Fibroblast of lung (primary cell): ENCODE results near the gene AOAH.

ENCODE experiments used
- EZH2 ChIP-seq: IDR thresholded peaks from 2 replicates; pipeline ENCODE4 v1.5.1; 2012; ENCODE audit warnings: low read length, control low read depth, mild to moderate bottlenecking; ENCODE audit errors: missing control alignments
- TF ChIP-seq, protein P1 (sequence below), 2 donors: IDR thresholded peaks in 1 of 2; conservative IDR thresholded peaks in 1 of 2; 1 replicate in 1 of 2; 2 replicates in 1 of 2; pipeline ENCODE4 v1.5.1; 2011 to 2012; ENCODE audit warnings: low read length in 2 of 2, control low read depth in 1 of 2, inconsistent platforms in 1 of 2, low read depth in 1 of 2, mild to moderate bottlenecking in 1 of 2

GRCh38 chr7:36605261-36606051 lies 118.8 kb downstream of the AOAH start:
- no peak for TF ChIP-seq EZH2
- TF ChIP-seq, protein P1, sequence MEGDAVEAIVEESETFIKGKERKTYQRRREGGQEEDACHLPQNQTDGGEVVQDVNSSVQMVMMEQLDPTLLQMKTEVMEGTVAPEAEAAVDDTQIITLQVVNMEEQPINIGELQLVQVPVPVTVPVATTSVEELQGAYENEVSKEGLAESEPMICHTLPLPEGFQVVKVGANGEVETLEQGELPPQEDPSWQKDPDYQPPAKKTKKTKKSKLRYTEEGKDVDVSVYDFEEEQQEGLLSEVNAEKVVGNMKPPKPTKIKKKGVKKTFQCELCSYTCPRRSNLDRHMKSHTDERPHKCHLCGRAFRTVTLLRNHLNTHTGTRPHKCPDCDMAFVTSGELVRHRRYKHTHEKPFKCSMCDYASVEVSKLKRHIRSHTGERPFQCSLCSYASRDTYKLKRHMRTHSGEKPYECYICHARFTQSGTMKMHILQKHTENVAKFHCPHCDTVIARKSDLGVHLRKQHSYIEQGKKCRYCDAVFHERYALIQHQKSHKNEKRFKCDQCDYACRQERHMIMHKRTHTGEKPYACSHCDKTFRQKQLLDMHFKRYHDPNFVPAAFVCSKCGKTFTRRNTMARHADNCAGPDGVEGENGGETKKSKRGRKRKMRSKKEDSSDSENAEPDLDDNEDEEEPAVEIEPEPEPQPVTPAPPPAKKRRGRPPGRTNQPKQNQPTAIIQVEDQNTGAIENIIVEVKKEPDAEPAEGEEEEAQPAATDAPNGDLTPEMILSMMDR (conservative IDR thresholded peaks at IDR 0.05 in 1 of 2, IDR thresholded peaks at IDR 0.05 in 1 of 2; ENCODE audit: low read depth in 1 of 2, low read length in 2 of 2): no peak
